CD4-positive, alpha-beta T cell treated with Interleukin-17A for 1 hour (primary cell): ENCODE results near the gene SP7.
"Not testable (repeated sequence)": the region's sequence is repeated elsewhere in the genome, so short reads cannot be mapped to it uniquely, and the experiment has no call there.

Source experiments
- DNase-seq: peaks from one replicate; pipeline ENCODE4 v3.0.0-alpha.2; 2020

Gene SP7

GRCh38 chr12:53308276-53308675 lies 27.9 kb downstream of the SP7 start:
- no peak for DNase-seq

- DNase-seq, result no peak
These were observed 29.3 kb downstream of the SP7 start for GRCh38 chr12:53306826-53307225.

GRCh38 chr12:53302903-53303302 lies 33.3 kb downstream of the SP7 start:
- no peak for DNase-seq

GRCh38 chr12:53300187-53300586 lies 36.0 kb downstream of the SP7 start:
- no peak for DNase-seq

GRCh38 chr12:53299454-53300180 lies 36.5 kb downstream of the SP7 start, which contains the start of gene MYG1:
TSS of gene MYG1 (plus strand) at chr12:53299695. CDS start at chr12:53299738, 43 bp downstream.
- peak; percentile 89 for DNase-seq

GRCh38 chr12:53299101-53299453 lies 37.1 kb downstream of the SP7 start:
- peak; percentile 56 for DNase-seq

GRCh38 chr12:53298164-53298563 lies 38.0 kb downstream of the SP7 start:
- no peak for DNase-seq

- DNase-seq, result not testable (repeated sequence)
These were observed 39.0 kb downstream of the SP7 start for GRCh38 chr12:53297106-53297505.

DNA sequence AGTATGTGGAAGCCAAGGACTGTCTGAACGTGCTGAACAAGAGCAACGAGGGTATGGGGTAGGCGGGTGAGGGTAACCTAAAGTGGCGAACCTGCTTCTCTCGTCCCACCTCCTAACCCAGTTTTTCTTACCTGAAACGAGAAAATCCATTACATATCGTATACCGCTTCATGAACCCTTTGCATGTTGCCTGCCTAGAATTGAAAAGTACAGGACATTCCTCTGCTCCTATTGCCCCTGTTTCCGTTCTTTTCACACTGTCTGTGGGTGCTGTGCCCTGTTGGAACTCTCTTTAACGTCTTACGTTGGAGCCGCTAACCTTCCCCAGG lies 40.3 kb downstream of the SP7 start:
- DNase-seq, result no peak

DNA sequence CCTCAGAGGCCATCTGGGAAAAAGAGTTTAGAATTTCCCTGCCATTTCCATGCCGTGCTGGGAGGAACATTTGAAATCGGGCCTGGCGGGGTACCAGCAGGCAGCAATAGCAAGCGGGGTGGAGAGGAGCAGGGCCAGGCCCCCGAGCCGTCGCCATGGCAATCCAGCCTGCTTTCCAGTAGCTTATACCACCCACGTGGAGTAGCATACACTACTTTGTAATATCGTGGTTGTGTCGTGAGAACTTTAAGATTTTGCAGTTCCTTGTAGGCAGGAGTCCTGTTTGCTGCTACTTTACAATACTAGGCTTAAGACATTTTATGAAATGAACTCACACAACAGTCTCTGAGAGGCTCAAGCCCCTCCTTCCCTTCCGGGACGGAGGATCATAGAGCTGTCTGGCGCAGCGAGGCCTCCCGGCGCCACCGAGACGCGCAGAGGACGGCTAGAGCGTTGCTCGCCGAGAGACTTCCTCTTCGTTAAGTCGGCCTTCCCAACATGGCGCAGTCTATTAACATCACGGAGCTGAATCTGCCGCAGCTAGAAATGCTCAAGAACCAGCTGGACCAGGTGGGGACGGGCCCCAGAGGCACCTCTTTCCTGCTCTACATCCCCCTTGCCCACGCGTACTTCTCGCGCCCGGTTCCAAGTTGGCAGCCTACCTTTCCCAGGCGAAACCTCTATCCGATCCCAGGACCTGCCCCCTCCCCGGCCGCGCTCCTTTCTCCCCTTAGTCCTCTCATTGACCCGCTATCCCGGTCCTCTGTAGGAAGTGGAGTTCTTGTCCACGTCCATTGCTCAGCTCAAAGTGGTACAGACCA lies 40.9 kb downstream of the SP7 start, which contains the start of gene PFDN5:
PFDN5 (plus strand) TSS at position 473 of the 821 bp plus-strand sequence; CDS start at position 499, 26 bp downstream.
- DNase-seq, result peak; percentile 93

DNA sequence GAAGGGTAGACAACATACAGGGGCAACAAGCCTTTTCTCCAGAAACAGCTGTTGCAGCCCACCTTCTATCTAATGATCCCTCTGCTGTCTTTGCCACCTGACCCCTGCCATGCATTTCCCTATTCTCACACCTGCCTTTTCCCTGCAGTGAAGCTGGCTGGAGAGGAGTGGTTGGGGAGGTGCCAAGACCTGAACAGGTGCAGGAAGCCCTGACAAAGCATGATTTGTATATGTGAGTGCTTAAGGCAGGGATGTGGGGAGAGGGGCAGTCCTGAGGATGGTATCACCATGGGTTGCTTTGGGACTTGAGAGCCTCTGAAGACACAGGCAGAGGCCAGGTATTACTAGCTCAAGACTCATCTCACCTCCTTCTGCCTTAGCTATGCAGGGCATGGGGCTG lies 43.7 kb downstream of the SP7 start:
- DNase-seq, result no peak

DNA sequence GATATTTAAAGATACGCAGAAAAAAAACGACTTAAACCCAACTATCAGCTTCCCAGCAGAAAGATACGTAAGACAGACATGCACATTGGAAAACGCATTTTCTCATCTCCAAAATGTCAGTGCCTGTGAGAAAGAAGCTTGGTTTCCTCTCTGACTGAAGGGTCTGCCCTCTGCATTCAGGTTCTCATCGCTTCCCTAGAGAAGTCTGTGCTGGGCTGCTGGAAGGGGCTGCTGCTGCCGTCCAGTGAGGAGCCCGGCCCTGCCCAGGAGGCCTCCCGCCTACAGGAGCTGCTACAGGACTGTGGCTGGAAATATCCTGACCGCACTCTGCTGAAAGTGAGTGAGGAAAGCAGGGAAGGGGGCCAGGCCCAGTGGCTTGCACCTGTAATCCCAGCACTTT lies 45.5 kb downstream of the SP7 start:
- DNase-seq, result no peak

GRCh38 chr12:53289891-53290290 lies 46.3 kb downstream of the SP7 start:
- no peak for DNase-seq

DNA sequence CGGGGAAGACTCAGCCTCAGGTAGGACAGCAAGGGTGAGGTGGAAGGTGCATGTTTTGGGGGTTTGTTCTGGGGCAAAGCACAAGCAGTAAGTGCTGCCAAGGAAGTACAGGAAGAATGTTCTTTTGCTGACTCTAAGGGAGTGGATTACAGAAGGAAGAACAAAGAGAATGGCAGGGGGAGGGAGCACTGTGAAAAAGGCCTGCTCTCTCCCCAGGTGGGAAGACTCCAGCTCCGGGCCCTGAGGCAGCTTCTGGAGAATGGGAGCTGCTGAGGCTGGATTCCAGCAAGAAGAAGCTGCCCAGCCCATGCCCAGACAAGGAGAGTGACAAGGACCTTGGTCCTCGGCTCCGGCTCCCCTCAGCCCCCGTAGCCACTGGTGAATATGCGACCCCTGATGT lies 47.8 kb downstream of the SP7 start:
- no peak for DNase-seq

- peak; percentile 84 for DNase-seq
These were observed 48.4 kb downstream of the SP7 start for GRCh38 chr12:53287741-53288216.

DNA sequence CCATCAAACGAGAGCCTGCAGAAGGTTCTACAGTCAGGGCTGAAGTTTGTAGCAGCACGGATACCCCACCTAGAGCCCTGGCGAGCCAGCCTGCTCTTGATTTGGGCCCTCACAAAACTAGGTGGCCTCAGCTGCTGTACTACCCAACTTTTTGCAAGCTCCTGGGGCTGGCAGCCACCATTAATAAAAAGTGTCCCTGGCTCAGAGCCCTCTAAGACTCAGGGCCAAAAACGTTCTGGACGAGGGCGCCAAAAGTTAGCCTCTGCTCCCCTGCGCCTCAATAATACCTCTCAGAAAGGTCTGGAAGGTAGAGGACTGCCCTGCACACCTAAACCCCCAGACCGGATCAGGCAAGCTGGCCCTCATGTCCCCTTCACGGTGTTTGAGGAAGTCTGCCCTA lies 49.7 kb downstream of the SP7 start:
- DNase-seq, result no peak

GRCh38 chr12:53279888-53280498 lies 56.2 kb downstream of the SP7 start:
- DNase-seq, result no peak

GRCh38 chr12:53279283-53279869 lies 56.8 kb downstream of the SP7 start:
- DNase-seq, result no peak

DNA sequence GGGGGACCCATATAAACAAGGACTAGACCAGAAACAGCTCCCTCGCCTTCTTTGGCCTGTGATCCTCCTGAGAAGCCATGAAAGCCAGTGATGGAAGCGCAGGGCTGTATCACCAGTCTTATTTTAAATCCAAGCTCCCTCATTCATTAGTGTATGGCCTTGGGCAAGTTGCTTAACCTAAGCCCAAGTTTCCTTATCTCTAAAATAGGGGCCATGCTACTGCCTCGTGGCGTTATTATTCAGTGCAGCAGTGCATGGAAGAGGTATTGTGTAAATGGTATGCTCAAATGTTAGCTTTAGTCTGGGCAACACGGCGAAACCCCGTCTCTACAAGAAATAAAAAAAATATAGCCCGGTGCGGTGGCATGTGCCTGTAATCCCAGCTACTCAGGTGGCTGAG lies 58.2 kb downstream of the SP7 start:
- no peak for DNase-seq
